Sigmoid colon (tissue), 4 donors: ENCODE results near the gene MZT2A.

Experiments
- CTCF ChIP-seq, 4 experiments: fragments of 450-650 bp in 3 of 4; fragments of 200-600 bp in 1 of 4; IDR thresholded peaks; one replicate each; pipeline ENCODE4 v1.5.1; 2016 to 2019; ENCODE audit warnings: antibody characterized with exemption in 4 of 4, mild to moderate bottlenecking in 3 of 4, moderate library complexity in 2 of 4
- EP300 ChIP-seq, 4 donors: sonication (generic); formaldehyde crosslinking; IDR thresholded peaks; one replicate each; pipeline ENCODE4 v1.6.1; 2017; ENCODE audit warnings: antibody characterized with exemption in 4 of 4
- POLR2A ChIP-seq, 2 donors: fragments of 450-650 bp; IDR thresholded peaks; one replicate each; pipeline ENCODE4 v1.6.1; 2016; ENCODE audit warnings: antibody characterized with exemption in 2 of 2, mild to moderate bottlenecking in 2 of 2, moderate library complexity in 2 of 2
- POLR2AphosphoS5 ChIP-seq, 4 donors: sonication (generic); formaldehyde crosslinking; IDR thresholded peaks; one replicate each; pipeline ENCODE4 v1.6.1; 2017; ENCODE audit warnings: antibody characterized with exemption in 4 of 4

GRCh38 chr2:131475831-131476230 lies 16.4 kb downstream of the MZT2A start, which contains the start of gene TUBA3D:
- no peak for TF ChIP-seq CTCF (IDR thresholded peaks at IDR 0.05)
- no peak for TF ChIP-seq POLR2A (IDR thresholded peaks at IDR 0.05)
- no peak for TF ChIP-seq EP300 (IDR thresholded peaks at IDR 0.05)
- TF ChIP-seq POLR2AphosphoS5 (IDR thresholded peaks at IDR 0.05) = no peak
